SU-DHL-6 (cell line): ENCODE measurements around the gene ALDH1L2.

Experiments
- EZH2phosphoT487 ChIP-seq: fragments of 200-600 bp; sonication (generic), shearing (Covaris generic); conservative IDR thresholded peaks from 2 replicates; pipeline ENCODE4 v1.6.1; 2018; ENCODE audit warnings: mild to moderate bottlenecking, antibody characterized with exemption, low read length, moderate library complexity, mixed read lengths
- TF ChIP-seq, protein P1 (sequence below): fragments of 200-600 bp; sonication (generic); IDR thresholded peaks from one replicate; pipeline ENCODE4 v1.5.1; 2017; ENCODE audit warnings: antibody characterized with exemption, mild to moderate bottlenecking, low read length, moderate library complexity; ENCODE audit not compliant: insufficient read depth, poor library complexity, severe bottlenecking

GRCh38 chr12:105113094-105113493 lies 28.8 kb upstream of the ALDH1L2 start:
- no peak for TF ChIP-seq EZH2phosphoT487
- TF ChIP-seq, protein P1, sequence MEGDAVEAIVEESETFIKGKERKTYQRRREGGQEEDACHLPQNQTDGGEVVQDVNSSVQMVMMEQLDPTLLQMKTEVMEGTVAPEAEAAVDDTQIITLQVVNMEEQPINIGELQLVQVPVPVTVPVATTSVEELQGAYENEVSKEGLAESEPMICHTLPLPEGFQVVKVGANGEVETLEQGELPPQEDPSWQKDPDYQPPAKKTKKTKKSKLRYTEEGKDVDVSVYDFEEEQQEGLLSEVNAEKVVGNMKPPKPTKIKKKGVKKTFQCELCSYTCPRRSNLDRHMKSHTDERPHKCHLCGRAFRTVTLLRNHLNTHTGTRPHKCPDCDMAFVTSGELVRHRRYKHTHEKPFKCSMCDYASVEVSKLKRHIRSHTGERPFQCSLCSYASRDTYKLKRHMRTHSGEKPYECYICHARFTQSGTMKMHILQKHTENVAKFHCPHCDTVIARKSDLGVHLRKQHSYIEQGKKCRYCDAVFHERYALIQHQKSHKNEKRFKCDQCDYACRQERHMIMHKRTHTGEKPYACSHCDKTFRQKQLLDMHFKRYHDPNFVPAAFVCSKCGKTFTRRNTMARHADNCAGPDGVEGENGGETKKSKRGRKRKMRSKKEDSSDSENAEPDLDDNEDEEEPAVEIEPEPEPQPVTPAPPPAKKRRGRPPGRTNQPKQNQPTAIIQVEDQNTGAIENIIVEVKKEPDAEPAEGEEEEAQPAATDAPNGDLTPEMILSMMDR, result no peak
